Fibroblast of gingiva (primary cell): Measurements from ENCODE around the gene SLC19A1.

ENCODE experiments used
- DNase-seq: peaks from one replicate; pipeline ENCODE4 v3.0.0-alpha.2; 2011; ENCODE audit warnings: low read depth

SLC19A1 gene

GRCh38 chr21:45453308-45453950 lies 88.8 kb downstream of the SLC19A1 start:
- no peak for DNase-seq

GRCh38 chr21:45452696-45453307 lies 89.4 kb downstream of the SLC19A1 start:
- no peak for DNase-seq

GRCh38 chr21:45451771-45452182 lies 90.5 kb downstream of the SLC19A1 start:
- DNase-seq: no peak

- DNase-seq: no peak
These were observed 91.0 kb downstream of the SLC19A1 start for GRCh38 chr21:45451091-45451740.

- no peak for DNase-seq
These were observed 91.7 kb downstream of the SLC19A1 start for GRCh38 chr21:45450423-45451090.

- no peak for DNase-seq
These were observed 92.4 kb downstream of the SLC19A1 start for GRCh38 chr21:45449658-45450422.

GRCh38 chr21:45448810-45449657 lies 93.2 kb downstream of the SLC19A1 start:
- DNase-seq: no peak

GRCh38 chr21:45448283-45448809 lies 93.9 kb downstream of the SLC19A1 start:
- DNase-seq: no peak
